PC-9 (cell line): Measurements from ENCODE around the gene CD48.

ENCODE experiments used
- CTCF ChIP-seq: fragments of 200-600 bp; sonication (generic); conservative IDR thresholded peaks from 2 replicates; pipeline ENCODE4 v1.6.1; 2017; ENCODE audit warnings: mixed run types, antibody characterized with exemption, mild to moderate bottlenecking, moderate library complexity
- EZH2 ChIP-seq: fragments of 200-600 bp; sonication (generic); IDR thresholded peaks from 2 replicates; pipeline ENCODE4 v1.8.0; 2017; ENCODE audit warnings: antibody characterized with exemption, low read depth

GRCh38 chr1:160706526-160707235 lies 4.9 kb downstream of the CD48 start:
- TF ChIP-seq CTCF (no peak), EZH2 (no peak)
